Stimulated activated CD4-positive, alpha-beta T cell treated with anti-CD3 and anti-CD28 coated beads, Interleukin-12 subunit alpha, Interleukin-12 subunit beta, amount 100 ng/mL, for 48 hours (primary cell): ENCODE measurements around the gene TYW1.
"Not testable (repeated sequence)": the region's sequence is repeated elsewhere in the genome, so short reads cannot be mapped to it uniquely, and the experiment has no call there.

Experiments
- DNase-seq, 3 donors: peaks; one replicate each; pipeline ENCODE4 v3.0.0-alpha.2; 2020; ENCODE audit warnings: low read depth in 2 of 3, low spot score in 1 of 3

TYW1 gene

DNA sequence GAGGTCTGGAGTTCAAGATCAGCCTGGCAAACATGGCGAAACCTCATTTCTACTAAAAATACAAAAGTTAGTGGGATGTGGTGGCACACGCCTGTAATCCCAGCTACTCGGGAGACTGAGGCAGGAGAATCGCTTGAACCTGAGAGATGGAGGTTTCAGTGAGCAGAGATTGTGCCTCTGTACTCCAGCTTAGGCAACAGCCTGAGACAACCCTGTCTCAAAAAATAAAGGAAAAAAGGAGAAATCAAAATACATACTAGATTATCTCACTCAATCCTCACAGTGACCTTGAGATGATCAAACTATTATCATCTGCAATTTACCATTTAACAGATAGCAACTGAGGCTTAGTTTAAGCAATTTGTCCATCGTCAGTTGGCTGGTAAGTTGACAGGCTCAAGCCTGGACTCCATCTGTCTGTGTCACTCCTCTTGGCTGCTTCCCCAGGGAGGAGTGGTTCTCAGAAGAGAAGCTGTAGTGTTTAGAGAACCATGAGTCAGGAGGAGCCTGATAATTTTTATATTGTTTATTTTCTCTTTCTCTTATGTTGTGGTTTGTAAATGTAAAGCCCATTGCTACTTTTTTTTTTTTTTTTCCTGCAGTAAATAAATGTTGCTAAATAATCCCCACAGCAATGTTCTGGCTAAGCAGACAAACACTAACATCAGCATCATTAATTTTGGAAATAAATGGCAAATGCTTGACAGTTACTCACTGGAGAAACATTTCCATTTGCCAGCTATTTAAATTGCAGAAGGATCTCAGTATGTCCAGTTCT is 46.3 kb downstream of the TYW1 start:
- DNase-seq = not testable (repeated sequence)

DNA sequence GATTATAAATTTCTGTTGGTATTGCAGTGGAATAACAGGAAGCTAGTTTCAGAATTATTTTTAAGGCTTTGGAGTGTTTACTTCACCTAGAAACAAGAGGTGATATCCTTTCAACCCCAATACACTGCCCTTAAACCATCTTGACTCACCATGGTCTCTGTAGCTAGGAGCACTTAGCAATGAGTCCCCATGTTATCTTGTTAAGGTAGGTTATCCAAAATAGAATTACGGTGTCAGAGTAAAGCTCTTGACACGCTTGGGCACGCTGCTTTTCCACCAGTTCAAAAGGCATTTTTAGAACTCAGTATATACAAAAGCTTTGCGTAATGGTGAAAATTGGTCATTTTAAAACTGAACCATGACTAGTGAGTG is 46.9 kb downstream of the TYW1 start:
- not testable (repeated sequence) for DNase-seq

GRCh38 chr7:67045496-67045995 is 48.9 kb downstream of the TYW1 start:
- DNase-seq = no peak

- not testable (repeated sequence) for DNase-seq
Measured at GRCh38 chr7:67046819-67047218, 50.2 kb downstream of the TYW1 start.

DNA sequence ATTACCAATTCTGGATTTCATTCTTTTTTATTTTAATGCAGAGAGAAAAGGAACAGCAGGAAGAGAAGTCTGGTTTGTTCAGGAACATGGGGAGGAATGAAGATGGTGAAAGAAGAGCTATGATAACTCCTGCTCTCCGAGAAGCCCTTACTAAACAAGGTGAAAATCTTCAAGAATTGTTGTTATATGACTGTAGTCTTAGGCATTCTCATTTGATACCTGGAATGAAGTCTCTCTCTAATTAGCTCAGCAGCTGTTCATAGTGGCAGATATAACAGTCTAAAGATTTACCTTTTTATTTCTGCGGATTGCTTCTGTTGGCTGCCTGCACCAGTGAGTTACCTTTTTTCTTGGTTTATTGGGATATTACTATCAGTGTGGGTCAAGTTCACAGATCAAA is 53.3 kb downstream of the TYW1 start:
- DNase-seq = not testable (repeated sequence)

GRCh38 chr7:67052161-67052560 is 55.5 kb downstream of the TYW1 start:
- DNase-seq = not testable (repeated sequence)

DNA sequence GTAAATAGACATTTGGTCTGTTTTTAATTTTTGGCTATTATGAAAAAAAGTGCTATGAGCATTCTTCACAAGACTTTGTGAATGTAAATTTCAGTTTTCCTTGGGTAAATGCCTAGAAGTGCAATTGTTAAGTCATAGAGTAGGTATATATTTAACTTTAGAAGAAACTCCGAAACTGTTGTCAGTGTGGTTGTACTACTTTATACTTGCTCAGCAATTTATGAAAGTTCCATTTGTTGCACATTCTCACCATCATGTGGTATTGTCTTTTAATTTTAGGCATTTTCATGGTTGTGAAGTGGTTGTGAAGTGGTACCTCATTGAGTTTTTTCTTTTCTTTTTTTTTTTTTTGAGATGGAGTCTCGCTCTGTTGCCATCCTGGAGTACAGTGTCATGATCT is 60.0 kb downstream of the TYW1 start:
- no peak for DNase-seq

DNA sequence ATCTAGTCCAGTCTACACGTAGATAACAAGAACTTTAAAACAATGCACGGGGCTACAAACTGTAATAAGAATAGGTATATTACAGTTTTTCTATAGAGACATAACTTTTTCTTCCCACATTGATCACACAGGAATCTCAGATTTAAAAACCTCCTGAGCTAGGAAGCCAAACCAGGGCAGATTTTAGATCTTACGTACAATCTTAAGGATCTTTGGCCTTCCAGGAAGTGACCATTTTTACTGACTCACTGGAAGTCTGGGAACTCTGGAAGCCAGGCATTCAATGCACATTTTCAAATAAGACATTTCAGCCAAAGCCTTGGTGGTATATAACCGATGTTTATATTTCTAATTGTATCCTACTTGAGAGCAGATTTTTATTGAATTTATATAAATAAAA is 64.7 kb downstream of the TYW1 start:
- DNase-seq = not testable (repeated sequence)

- DNase-seq = not testable (repeated sequence)
Measured at GRCh38 chr7:67062802-67063201, 66.2 kb downstream of the TYW1 start.

GRCh38 chr7:67066950-67067622 is 70.5 kb downstream of the TYW1 start:
- DNase-seq = not testable (repeated sequence)

- DNase-seq = not testable (repeated sequence)
Measured at GRCh38 chr7:67076120-67076519, 79.5 kb downstream of the TYW1 start.

GRCh38 chr7:67082880-67083279 is 86.2 kb downstream of the TYW1 start:
- not testable (repeated sequence) for DNase-seq

DNA sequence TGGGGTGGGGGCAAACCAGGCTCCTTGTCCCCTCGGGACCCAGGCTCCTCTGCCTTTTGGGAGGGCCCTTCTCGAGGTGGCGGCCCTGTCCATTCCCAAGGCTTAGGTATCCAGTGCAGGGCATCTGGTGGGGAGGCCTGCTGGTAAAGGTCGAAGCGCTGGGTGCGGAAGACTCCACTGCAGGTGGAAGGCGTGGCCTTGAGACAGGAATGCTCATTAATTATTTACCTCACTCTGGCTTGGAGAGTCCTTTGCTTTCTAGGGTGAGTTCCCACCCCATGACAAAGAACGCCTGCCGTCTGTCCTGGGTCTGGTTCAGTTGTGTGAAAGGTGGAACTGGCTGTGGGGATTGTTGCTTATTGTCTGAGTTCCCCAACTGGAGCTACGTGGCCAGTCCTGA is 92.6 kb downstream of the TYW1 start:
- DNase-seq = not testable (repeated sequence)

DNA sequence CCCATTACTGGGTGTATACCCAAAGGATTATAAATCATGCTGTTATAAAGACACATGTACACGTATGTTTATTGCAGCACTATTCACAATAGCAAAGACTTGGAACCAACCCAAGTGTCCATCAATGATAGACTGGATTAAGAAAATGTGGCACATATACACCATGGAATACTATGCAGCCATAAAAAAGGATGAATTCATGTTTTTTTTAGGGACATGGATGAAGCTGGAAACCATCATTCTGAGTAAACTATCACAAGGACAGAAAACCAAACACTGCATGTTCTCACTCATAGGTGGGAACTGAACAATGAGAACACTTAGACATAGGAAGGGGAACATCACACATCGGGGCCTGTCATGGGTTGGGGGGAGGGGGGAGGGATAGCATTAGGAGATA is 94.4 kb downstream of the TYW1 start:
- not testable (repeated sequence) for DNase-seq

DNA sequence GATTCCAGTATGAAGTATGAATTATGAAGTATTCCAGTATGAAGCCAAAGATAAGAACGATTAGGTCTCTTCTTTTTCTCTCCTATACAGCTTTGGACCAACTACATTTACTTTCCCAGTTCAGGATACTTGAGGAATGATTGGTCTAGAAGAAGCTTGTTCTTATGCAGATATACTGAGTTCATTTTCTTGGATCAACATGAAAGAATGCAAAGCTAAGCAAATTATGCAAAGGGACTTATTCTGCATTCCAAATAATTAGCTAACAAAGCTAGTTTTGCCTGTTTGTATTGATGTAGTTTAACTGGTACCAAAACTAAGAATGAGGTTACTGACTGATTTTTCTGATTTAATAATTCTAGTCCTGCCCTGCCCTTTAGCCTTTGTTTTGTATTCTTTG is 101.4 kb downstream of the TYW1 start:
- not testable (repeated sequence) for DNase-seq

- DNase-seq = not testable (repeated sequence)
Measured at GRCh38 chr7:67099406-67099805, 102.8 kb downstream of the TYW1 start.

DNA sequence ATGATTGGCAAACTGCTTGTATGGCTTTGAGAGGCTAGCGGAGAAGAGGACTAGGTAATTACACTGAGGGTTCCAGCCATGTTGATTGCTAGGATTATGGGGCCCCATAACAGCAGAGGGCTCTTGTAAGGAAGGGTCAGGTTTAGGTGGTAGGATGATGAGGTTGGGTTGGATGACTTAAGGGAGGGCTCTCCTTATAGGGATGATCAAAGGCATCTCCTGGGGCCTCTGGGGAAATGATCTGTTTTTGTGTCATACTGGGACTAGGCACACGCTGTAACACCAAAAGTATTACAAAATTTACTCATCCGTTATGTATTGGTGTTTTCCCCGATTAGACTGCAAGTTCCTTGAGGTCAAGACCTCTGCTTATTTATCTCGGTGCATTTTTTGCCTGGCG is 103.4 kb downstream of the TYW1 start:
- not testable (repeated sequence) for DNase-seq

- no peak for DNase-seq
Measured at GRCh38 chr7:67100956-67101361, 104.3 kb downstream of the TYW1 start.

DNA sequence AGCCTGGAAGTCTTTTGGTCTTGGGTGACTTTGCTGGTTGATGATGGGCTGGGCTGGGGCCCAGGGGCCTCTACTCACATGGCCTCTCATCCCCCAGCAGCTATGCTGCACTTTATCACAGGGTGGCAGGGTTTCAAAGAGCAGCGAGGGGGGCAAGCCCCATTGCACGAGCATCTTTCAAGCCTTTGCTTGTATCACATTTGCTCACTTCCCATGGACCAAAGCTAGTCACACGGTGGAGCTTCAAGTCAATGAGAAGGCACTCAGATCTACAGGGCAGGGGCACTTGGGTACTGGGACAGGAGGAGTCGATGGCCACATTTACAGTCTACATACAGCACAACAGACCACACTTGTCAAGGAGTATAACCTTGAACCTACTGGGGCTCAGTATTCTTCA is 108.3 kb downstream of the TYW1 start:
- DNase-seq = not testable (repeated sequence)

DNA sequence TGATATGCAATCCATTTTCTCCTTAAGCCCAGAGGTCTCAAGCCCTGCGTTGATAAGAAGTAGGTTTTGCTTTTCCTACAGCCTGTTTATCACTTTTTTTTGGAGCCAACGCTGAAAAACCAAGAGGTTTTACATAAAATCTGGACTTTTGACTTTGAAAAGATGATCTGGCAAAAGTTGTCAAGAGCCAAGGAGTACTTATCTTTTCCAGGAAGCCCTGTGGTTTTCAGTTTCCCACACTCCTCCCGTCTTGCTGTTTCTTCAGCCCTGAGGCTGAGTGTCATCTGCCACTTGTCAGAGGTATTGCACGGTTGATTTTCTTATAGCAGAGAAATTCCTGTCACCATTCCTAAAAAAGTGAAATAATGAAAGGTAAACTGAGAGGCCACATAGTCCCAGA is 108.7 kb downstream of the TYW1 start:
- no peak for DNase-seq

DNA sequence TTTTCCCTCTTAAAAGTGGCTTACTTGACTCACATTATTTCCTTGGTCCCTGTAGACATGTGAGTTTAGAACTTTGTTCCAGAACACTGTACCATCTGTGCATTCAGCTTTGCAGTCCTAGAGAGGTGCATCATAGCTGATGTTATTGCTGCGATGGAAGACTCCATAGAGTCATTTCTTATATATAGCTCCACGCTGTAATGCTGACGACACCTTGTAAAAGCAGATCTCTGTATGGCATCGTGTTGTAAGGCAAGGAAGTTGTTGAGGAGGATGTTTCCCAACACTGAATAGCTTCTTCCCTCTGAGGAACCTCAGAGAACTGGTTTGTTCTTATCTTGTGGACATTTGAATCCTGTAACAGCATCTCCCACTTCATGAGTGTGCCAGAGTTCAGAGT is 109.6 kb downstream of the TYW1 start:
- not testable (repeated sequence) for DNase-seq

- DNase-seq = not testable (repeated sequence)
Measured at GRCh38 chr7:67111342-67111741, 114.7 kb downstream of the TYW1 start.
